Endothelial cell (in vitro differentiated cells): Measurements from ENCODE around the gene TYRO3. TPM values are rescaled to one million over a fixed set of nuclear protein-coding genes. Genes with fewer than 3 reads are reported as not detected.

Experiments
- DNase-seq: peaks from one replicate; pipeline ENCODE4 v3.0.0; 2021; ENCODE audit warnings: low spot score
- H3K27ac Mint-ChIP-seq: one replicate; pipeline ENCODE4 v1.8.0; 2021; ENCODE audit warnings: mixed read lengths, inconsistent platforms; ENCODE audit not compliant: unreplicated experiment
- H3K27me3 Mint-ChIP-seq: one replicate; pipeline ENCODE4 v1.8.0; 2021; ENCODE audit warnings: mild to moderate bottlenecking, moderate library complexity, mixed read lengths, inconsistent platforms; ENCODE audit not compliant: unreplicated experiment
- H3K36me3 Mint-ChIP-seq: one replicate; pipeline ENCODE4 v1.8.0; 2021; ENCODE audit warnings: mild to moderate bottlenecking, low read depth, mixed read lengths, inconsistent platforms; ENCODE audit not compliant: unreplicated experiment
- H3K4me1 Mint-ChIP-seq: one replicate; pipeline ENCODE4 v1.8.0; 2021; ENCODE audit warnings: mild to moderate bottlenecking, mixed read lengths, inconsistent platforms; ENCODE audit not compliant: unreplicated experiment
- H3K4me3 Mint-ChIP-seq: one replicate; pipeline ENCODE4 v1.8.0; 2021; ENCODE audit warnings: mild to moderate bottlenecking, mixed read lengths, inconsistent platforms; ENCODE audit not compliant: unreplicated experiment
- H3K9me3 Mint-ChIP-seq: one replicate; pipeline ENCODE4 v1.8.0; 2021; ENCODE audit warnings: mixed read lengths, inconsistent platforms; ENCODE audit not compliant: unreplicated experiment
- CTCF ChIP-seq: fragments of 200-600 bp; sonication (generic); IDR thresholded peaks from one replicate; pipeline ENCODE4 v1.5.0; 2021; ENCODE audit warnings: antibody characterized with exemption; ENCODE audit not compliant: unreplicated experiment
- total RNA-seq: library from RNA; stranded (reverse); fragmentation: NEBNext Ultra II Directional; extraction: Animal tissue kit (Norgen Biotek cat#: 25700); gene quantifications from one replicate; pipeline ENCODE4 v1.2.1, GENCODE V29; 2021; ENCODE audit not compliant: unreplicated experiment

TYRO3 gene
- total RNA-seq, 1 donor from 2014 or later = 115 TPM

- no peaks in the 10 kb centered on the region for H3K4me1 Mint-ChIP-seq
- DNase-seq = no peak
- H3K4me3 Mint-ChIP-seq = peak overlapping the region; percentile 22
- TF ChIP-seq CTCF = no peak
- peaks cover 37% of the 10 kb centered on the region for H3K36me3 Mint-ChIP-seq
- H3K27ac Mint-ChIP-seq = no peak overlapping the region
- peaks cover 2% of the 10 kb centered on the region for H3K27me3 Mint-ChIP-seq
- H3K9me3 Mint-ChIP-seq = no peaks in the 10 kb centered on the region
Measured at GRCh38 chr15:41521614-41522013, 37.4 kb upstream of the TYRO3 start.

GRCh38 chr15:41523097-41523496 is 35.9 kb upstream of the TYRO3 start:
- DNase-seq = no peak
- Mint-ChIP-seq H3K36me3 (peaks cover 33% of the 10 kb centered on the region), H3K4me3 (no peak overlapping the region), H3K9me3 (no peaks in the 10 kb centered on the region), H3K27ac (no peak overlapping the region), H3K27me3 (peaks cover 2% of the 10 kb centered on the region), H3K4me1 (peaks cover 4% of the 10 kb centered on the region)
- TF ChIP-seq CTCF = no peak

DNA sequence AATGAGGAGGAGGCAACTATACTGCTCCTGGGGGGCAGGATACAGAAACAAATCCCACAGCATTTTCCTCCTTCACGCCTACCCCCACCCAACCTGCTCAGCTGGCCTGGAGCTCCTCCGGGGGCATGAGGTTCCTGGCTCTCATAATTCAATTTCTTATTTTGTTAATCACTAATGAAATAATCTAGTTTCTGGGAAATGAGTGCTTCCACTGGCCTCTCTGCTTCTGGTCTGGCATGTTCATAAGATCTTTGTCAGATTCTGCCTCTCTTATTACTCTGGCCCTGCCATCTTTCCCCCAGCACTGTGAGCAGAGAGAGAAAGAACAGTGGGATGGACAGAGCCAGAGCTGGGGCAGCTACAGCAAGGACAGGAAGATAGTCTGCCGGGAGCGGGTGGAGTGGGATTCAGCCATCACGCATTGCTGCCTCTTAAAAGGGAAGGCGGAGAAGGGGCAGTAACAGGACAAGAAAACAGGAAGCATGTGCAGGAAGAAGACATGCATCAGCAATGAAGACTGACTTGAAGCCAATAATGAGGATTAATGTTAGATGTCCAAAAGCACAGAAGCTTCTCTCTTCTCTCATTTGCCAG is 28.6 kb upstream of the TYRO3 start:
- Mint-ChIP-seq H3K4me3 (no peak overlapping the region), H3K4me1 (peaks cover 23% of the 10 kb centered on the region), H3K27ac (peak overlapping the region; percentile 51), H3K27me3 (peaks cover 8% of the 10 kb centered on the region), H3K36me3 (peaks cover 29% of the 10 kb centered on the region), H3K9me3 (no peaks in the 10 kb centered on the region)
- DNase-seq = no peak
- TF ChIP-seq CTCF = no peak

- Mint-ChIP-seq H3K9me3 (no peaks in the 10 kb centered on the region), H3K4me1 (peaks cover 8% of the 10 kb centered on the region), H3K4me3 (no peak overlapping the region), H3K27ac (no peak overlapping the region), H3K27me3 (peaks cover 6% of the 10 kb centered on the region), H3K36me3 (peaks cover 24% of the 10 kb centered on the region)
- no peak for TF ChIP-seq CTCF
- DNase-seq = no peak
Measured at GRCh38 chr15:41535544-41535943, 23.5 kb upstream of the TYRO3 start.

DNA sequence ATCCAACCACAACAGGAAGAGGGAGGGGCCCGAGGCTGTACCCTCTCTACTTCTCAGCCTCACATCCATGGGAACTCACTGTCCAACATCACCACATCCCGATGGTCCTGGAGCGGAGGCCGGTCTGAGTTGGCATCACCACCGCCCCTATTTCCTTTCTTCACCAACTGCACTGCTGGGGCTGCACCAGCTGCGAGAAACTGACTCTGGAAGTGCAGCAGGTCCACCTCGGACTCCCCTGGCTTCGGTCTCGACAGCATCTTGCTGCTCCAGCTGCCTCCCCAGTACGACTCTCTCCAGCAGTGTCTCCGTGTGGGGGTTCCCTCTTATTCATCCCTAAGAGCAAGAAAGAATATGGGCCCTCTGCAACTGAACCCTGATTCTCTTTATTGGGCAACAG is 22.1 kb upstream of the TYRO3 start:
- Mint-ChIP-seq H3K36me3 (peaks cover 24% of the 10 kb centered on the region), H3K27ac (peak overlapping the region; percentile 8), H3K4me3 (peak overlapping the region; percentile 7), H3K27me3 (peaks cover 3% of the 10 kb centered on the region), H3K9me3 (no peaks in the 10 kb centered on the region), H3K4me1 (no peaks in the 10 kb centered on the region)
- TF ChIP-seq CTCF = no peak
- no peak for DNase-seq
